NCI-H345 treated with DMSO at 0.1 percent for 48 hours (cell line): ENCODE results near the gene RIMBP2.

Experiments used
- DNase-seq: peaks from one replicate; lab custom pipeline; 2025; ENCODE audit not compliant: unreplicated experiment; lab: John Stamatoyannopoulos, UW

The RIMBP2 gene

GRCh38 chr12:130347588-130347987 lies 368.5 kb downstream of the RIMBP2 start:
- no peak for DNase-seq
